HG03571 (cell line): ENCODE data around the gene ZNF775.
A peak's percentile ranks its signal among the peaks of the same experiment; 100 is the strongest.

Experiments used
- ATAC-seq: cut with Tn5 transposase; IDR thresholded peaks from one replicate; pipeline ENCODE4 v1.9.1; 2021; ENCODE audit not compliant: unreplicated experiment

Gene ZNF775

DNA sequence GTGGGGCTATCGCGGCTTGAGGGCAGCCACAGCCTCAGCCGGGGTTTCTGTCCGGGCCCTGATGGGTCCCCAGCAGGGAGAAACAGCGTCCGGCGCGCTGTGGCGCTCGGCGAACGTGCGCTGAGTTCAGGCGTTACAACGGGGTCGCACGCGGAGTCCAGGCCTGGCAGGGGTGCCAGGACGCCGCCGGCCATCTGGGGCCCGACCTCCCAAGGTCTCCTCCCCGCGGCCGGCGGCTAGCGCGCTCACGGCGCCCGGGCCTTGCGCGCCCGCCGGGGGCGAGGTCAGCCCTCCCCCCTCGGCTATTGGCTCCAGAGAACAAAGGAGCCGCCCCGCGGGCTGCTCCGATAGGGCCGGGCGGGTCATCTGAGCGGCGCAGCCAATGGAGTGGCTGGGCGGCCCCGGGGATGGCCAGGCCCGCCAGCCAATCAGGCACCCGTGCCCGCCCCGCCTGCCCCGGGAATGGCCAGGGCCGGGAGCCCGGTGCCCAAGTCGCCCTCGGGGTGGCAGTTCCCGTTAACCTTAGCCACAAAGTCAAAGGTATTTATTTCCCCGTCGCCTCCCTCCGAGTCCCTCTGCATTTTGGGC is at the start of gene ZNF775:
Gene ZNF775 (plus strand): TSS at position 478 of the 588 bp plus-strand sequence. CDS start 9,141 bp downstream, outside the sequence.
- ATAC-seq = peak; percentile 74

- no peak for ATAC-seq
Observed at GRCh38 chr7:150329331-150330120, 49.6 kb upstream of the ZNF775 start.

DNA sequence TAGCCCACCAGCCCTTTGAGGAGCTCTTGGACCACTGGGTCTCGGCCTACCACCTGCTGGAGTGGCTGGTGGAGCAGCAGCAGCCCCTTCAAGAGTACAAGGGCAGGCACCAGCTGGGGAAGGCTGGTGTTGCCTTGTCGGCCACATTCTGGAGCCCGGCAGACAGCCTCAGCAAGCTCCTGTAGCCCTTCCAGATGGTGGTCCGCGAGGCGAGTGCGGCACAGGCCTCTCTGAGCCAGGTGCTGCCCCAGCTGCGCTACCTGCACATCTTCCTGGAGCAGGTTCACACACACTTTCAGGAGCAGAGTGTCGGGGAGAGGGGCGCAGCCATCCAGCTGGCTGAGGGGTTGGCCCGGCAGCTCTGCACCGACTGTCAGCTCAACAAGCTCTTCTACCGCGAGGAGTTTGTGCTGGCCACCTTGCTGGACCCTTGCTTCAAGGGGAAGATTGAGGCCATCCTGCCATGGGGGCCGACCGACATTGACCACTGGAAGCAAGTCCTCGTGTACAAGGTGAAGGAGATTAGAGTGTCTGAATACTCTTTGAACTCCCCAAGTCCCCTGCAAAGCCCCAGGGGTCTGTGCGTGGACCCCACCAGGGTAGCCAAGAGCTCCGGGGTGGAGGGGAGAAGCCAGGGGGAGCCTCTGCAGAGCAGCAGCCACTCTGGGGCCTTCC is 48.8 kb upstream of the ZNF775 start:
- ATAC-seq = no peak

DNA sequence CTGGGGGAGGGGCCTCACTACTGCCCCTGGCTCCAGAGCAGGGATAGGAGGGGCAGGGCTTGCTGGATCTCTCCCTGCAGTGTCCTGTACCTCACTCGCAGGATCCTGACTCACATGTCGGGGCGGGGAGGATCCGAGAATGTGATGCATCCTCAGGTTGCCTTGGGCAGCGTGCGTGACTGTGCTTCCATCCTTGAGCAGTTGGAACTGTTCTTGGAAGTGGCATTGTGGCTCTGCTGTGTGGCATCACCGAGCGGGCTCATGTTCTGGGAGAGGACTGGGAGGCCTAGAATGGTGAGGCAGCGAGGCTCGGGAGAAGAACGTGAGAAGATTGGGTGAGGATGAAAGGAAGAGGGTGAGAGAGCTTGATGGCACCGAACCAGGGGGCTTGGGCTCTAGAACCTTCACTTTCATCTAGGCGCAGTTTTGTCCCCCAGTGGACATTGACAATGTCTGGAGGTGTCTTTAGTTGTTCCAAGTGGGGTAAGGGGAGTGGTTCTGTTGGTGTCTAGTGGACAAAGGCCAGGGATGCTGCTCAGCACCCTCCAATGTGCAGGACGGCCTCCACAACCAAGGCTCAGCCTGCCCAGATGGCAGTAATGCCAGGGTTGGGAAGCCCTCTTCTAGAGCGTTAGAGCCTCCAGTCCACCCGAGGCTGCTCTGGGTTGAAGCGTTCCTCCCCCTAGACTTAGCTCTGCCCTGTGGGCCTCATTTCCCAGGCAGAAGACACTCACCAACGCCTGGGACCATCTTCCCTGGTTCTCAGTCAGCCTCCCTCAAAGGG is 46.1 kb upstream of the ZNF775 start:
- no peak for ATAC-seq

DNA sequence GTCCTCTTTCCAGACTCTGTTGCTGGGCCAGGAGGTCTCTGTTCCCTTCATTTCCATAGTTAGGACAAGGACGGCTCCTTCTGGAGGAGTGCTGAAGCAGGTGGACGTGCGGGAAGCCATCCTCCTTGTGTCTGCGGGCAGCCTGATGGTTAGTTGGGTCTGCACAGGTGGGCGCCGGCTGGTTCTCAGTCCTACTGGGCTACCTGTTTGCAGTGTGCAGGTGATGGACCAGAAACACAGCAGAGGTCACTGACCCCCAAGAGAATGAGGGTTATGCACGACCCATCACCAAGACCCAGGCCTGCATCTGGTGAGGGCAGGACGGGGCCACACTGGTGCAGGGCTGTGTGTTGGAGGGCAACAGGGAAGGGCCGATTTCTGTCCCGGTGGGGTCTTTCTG is 45.5 kb upstream of the ZNF775 start:
- ATAC-seq = no peak

GRCh38 chr7:150334108-150334507 is 45.0 kb upstream of the ZNF775 start:
- ATAC-seq = no peak

DNA sequence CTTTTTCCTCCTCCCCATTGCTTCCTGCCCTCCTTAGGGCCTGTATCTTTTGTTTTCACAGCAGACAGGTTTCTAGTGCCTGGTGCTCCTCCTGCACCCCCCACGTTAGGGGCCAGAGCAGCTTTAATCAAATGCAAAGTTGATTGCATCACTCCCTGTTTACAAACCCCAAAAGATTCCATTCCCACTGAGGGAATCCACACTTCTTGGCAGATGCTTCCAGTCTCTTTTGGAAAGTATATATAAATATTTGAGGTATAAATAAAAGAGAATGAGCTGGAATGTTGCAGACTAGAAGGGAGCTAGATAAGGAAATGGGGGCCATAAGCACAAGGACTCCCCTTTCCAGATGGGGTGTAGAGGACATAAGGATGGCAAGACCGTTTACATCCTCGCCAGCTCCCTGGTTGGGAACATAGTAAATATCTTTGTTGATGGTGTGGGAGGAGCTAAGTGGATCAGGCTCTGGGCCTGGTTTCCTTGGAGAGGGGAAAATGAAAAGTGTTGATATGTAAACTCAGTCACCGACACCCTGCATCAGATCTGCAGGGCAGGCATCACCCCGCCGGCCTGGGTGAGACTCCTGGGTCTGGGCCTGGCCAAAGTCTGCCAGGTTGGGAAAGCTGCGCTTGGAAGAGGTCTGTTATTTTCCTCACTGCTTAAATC is 43.9 kb upstream of the ZNF775 start:
- no peak for ATAC-seq

GRCh38 chr7:150335774-150336112 is 43.4 kb upstream of the ZNF775 start:
- ATAC-seq = no peak

DNA sequence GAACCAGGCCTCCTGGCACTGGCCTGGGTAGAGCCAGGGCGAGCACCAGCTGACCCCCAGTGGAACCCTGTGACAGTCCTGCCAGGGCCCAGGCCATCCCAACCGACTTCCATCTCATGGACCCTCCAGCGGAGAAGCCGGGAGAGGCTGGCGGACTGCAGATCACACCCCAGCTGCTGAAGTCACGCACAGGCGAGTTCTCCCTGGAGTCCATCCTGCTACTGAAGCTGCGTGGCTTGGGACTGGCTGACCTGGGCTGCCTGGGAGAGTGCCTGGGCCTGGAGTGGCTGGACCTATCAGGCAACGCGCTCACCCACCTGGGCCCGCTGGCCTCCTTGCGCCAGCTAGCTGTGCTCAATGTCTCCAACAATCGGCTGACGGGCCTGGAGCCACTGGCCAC is 42.4 kb upstream of the ZNF775 start:
- no peak for ATAC-seq

- ATAC-seq = no peak
Observed at GRCh38 chr7:150337179-150337578, 42.0 kb upstream of the ZNF775 start.

DNA sequence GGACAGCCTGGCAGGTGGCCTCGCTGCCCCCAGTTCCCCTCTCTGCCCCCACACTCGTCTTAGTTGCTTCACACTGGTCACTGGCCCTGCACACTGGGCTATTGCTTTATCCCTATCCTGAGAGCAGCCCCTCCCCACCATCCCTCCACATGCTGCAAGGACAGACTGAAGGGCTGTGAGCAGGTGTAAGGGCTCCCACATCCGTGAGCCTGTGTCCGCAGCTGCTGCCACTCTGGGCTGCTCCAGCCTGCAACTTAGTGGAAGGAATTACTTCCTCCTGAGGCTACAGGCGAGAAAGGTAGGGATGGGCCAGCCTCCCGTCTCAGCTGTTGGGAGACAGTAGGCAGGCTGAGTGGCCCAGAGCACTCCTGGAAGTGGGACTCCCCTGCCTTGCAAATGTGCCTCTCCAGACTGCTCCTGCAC is 41.5 kb upstream of the ZNF775 start:
- no peak for ATAC-seq

GRCh38 chr7:150338166-150338829 is 40.8 kb upstream of the ZNF775 start:
- ATAC-seq = no peak

DNA sequence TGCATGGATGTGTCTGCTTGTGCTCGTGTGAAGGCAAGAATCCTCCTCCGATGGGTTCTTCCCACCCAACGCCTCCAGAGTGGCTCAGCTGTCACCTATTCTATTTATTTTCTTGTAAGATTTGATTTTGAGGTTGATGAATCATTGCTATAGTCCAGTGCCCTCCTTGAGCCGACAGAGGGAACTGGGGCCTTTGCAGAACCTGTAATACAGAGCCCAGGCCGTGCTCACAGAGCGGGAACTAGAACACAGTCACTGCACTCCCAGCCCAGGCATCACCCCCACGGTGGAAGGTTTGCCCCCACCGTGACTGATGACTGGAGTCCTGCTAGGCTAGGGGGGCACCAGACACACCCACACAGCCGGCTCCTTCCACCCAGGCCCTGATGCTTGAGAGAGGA is 39.7 kb upstream of the ZNF775 start:
- no peak for ATAC-seq

DNA sequence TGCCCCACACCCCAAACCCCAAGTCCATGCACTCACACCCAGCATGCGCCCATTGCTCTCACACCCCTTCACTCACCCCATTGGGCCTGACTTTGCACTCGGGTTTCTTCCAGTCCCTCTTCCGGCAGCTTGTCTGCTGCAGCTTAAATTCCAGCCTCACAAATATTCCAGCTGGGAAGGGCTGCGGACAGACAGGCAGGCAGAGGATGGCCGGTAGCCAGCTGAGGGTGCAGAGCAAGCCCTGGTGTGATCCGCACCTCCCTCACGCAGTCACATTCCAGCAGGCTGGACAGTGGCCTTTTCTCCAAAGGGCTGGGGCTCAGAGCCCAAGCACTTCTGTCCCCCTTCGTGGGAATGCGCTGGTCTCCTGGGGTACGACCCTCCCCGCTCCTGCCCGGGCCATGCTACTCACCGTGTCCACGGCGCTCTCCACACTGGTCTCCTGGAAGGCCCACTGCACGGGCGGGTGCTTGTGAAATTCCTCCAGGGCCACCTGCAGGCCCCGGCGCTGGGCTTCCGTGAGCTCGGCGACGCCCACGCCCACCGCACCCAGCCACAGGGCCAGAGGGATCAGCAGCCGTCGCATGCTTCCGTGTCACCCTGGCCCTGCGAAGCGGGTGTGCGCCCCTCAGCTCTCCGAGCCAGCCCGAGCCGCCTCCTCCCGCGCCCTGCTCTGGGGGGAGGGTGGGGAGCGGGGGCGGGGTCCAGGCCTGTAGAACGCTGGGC is 38.9 kb upstream of the ZNF775 start:
- no peak for ATAC-seq

DNA sequence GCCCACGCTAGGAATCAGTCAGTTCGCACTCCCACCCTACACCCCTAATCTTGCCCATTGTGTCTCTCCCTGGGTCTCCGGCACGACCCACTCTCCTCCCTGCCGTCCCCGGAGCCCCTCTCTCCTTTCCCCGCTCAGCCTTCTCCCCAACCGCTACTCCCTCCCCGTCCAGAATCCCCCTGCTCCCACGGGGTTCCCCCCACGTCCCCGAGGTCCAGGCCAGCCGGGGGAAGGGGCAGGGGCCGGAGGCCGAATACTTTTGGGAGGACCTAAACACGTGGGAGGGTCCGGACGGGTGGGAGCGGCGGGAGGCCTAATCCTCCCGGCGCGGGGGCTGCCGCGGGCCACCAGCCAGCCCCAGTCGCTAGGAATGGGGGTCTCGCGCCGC is 38.3 kb upstream of the ZNF775 start:
- ATAC-seq = no peak

GRCh38 chr7:150341263-150342120 is 37.6 kb upstream of the ZNF775 start, which contains the start of gene RARRES2:
Gene RARRES2, minus strand, starts transcription at chr7:150341629. Its CDS starts 1,020 bp downstream, at chr7:150340609.
- ATAC-seq = no peak

DNA sequence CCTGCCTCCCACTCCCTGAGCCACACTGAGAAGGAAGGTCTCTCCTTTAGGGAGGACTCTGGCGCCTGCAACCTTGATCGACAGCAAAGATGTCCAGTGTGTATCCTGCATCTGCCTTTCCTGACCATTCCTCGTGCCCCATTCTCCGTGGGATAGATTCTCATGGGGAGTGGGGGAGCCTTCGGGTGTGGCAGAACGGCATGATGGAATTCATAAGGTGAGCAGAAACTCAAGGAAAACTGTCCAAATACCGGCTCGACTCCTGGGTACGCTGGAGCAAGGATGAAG is 37.1 kb upstream of the ZNF775 start:
- ATAC-seq = no peak

DNA sequence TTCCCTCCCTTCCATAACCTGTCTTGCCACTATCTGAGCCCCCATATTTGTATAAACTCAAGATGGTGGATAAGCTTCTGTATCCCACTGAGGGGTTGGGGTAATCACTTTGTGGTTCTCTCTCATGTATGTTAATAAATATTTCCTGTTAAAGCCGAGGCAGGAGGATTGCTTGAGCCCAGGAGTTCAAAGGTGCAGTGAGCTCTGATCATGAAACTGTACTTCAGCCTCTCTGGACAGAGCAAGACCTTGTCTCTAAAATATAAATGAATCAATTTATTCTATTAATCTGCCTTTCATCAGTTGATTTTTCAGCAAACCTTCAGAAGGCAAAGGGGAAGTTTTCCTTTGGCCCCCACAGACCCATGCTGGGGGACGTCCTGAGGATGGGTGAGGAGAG is 35.9 kb upstream of the ZNF775 start:
- no peak for ATAC-seq

DNA sequence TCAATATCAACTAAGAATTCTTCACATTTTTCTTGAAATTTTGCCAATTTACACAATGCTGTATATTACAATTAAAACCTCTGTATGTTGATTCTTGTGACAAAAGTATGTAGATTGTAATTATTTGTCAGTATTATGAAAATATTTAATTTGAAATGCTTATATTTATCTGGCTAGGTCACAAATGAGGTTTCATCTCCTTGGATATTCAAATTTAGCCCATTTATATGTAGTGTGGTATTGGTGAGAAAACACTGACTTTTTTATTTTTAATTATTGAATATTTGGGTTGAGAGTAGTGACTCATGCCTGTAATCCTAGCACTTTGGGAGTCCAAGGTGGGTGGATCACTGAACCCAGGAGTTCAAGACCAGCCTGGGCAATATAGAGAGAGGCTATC is 34.8 kb upstream of the ZNF775 start:
- no peak for ATAC-seq
